Heart left ventricle (tissue), 16 donors: ENCODE data around the gene GNA14. TPM values are rescaled to one million over a fixed set of nuclear protein-coding genes. Genes with fewer than 3 reads are reported as not detected.
A peak's percentile ranks its signal among the peaks of the same experiment; 100 is the strongest.

Experiments used
- ATAC-seq, 4 donors: fragments of 200-7000 bp; cut with Tn5 transposase; one replicate each; pipeline ENCODE4 v1.9.1; 2020 to 2022; ENCODE audit warnings: moderate library complexity in 4 of 4, mild to moderate bottlenecking in 3 of 4, moderate number of reproducible peaks in 1 of 4
- DNase-seq, 5 donors: peaks; one replicate each; pipeline ENCODE4 v3.0.0-alpha.2; 2020
- H3K27ac ChIP-seq, 12 donors: fragments of 200-600 bp; sonication (generic) in 4 of 12; one replicate each; pipeline versions ENCODE4 v1.5.0 to v1.8.0; 2016 to 2022; ENCODE audit warnings: mild to moderate bottlenecking in 2 of 12
- H3K27me3 ChIP-seq, 9 donors: fragments of 200-600 bp; sonication (generic) in 2 of 9; one replicate each; pipeline versions ENCODE4 v1.5.1 to v1.8.0; 2016 to 2022; ENCODE audit warnings: mild to moderate bottlenecking in 3 of 9
- H3K36me3 ChIP-seq, 9 donors: fragments of 200-600 bp; sonication (generic) in 2 of 9; one replicate each; pipeline versions ENCODE4 v1.5.0 to v1.8.0; 2018 to 2022; ENCODE audit warnings: mild to moderate bottlenecking in 2 of 9
- H3K4me1 ChIP-seq, 12 donors: fragments of 200-600 bp; sonication (generic) in 4 of 12; one replicate each; pipeline versions ENCODE4 v1.5.0 to v1.8.0; 2016 to 2022; ENCODE audit warnings: mild to moderate bottlenecking in 3 of 12
- H3K4me3 ChIP-seq, 12 donors: fragments of 200-600 bp; sonication (generic) in 4 of 12; one replicate each; pipeline versions ENCODE4 v1.5.0 to v1.8.0; 2017 to 2022; ENCODE audit warnings: mild to moderate bottlenecking in 9 of 12, moderate library complexity in 4 of 12
- H3K9me3 ChIP-seq, 12 donors: fragments of 200-600 bp; sonication (generic) in 4 of 12; one replicate each; pipeline versions ENCODE4 v1.5.0 to v1.8.0; 2016 to 2022; ENCODE audit warnings: mild to moderate bottlenecking in 1 of 12
- POLR2A ChIP-seq, 2 donors: fragments of 450-650 bp; IDR thresholded peaks; one replicate each; pipeline ENCODE4 v1.6.1; 2017; ENCODE audit warnings: antibody characterized with exemption in 2 of 2, mild to moderate bottlenecking in 2 of 2, moderate library complexity in 2 of 2
- WGBS, 4 donors: extraction: QIAGEN DNeasy Blood & Tissue Kit in 2 of 4; methylation state at CpG; one replicate each; pipeline versions ENCODE4 v1.1.5 to v1.1.7; 2013 to 2018; 5-methylcytosine and 5-hydroxymethylcytosine counted together
- intact Hi-C, 10 donors: fragments of 100-400 bp; cut with DNase I; formaldehyde crosslinking; loops; one replicate each; pipeline versions ENCODE4 v1.11.1 to v1.14.2; 2022
- polyA plus RNA-seq, 2 donors: library from polyadenylated mRNA; stranded (reverse); fragments of 200-250 nt; gene quantifications; one replicate each; pipeline ENCODE4 v1.2.3, GENCODE V29; 2013
- total RNA-seq, 9 donors: library from RNA; depleted of rRNA in 2 of 9; stranded (reverse); fragments of >200 nt in 2 of 9; fragmentation: NEBNext Ultra II Directional in 3 of 9; extraction: Animal tissue kit (Norgen Biotek cat#: 25700) in 3 of 9; gene quantifications; one replicate each; pipeline versions ENCODE4 v1.1.0 to v1.2.4, GENCODE V29; 2016 to 2023
- TF ChIP-seq, protein P1 (sequence below), 12 donors: fragments of 200-600 bp; sonication (generic) in 4 of 12; IDR thresholded peaks; one replicate each; pipeline versions ENCODE4 v1.5.0 to v1.8.0; 2018 to 2022; ENCODE audit warnings: antibody characterized with exemption in 12 of 12, mild to moderate bottlenecking in 5 of 12
- donor health status: ischemic (EF 13 %, LVEDD 7.1; RV severe dilation, severe dysfunction).
- donor health status: healthy with polysubstance abuse.
- donor health status: DM: no; HTN: yes; CAD: no.
- donor health status: DM: no; HTN: no; CAD: no.
- donor health status: ischemic (EF 25% LVEDD 6.9; RV normal size, moderate dysfunction).
- donor health status: ischemic (EF 25% LVEDD 5.7; RV mildly dilated, moderate dysfunction).
- donor health status: healthy.
- donor health status: DM: yes; HTN: yes; CAD: no.
- donor health status: ischemic (EF 35%, LVEDD 5.7; RV mildly dilated, moderate dysfunction).
- donor health status: nonischemic (EF 11% LVEDD 7.7; RV severe dilation, severe dysfunction).
- donor health status: DM: yes; HTN: yes; CAD: no.
- donor health status: PGD.
- donor health status: ischemic (EF 29% LVEDD 5.4; RV normal size, mild dysfunction).
- donor health status: nonischemic (EF 23%, LVEDD 6.1; RV moderate dilation, normal function).

The GNA14 gene
- total and polyA plus RNA-seq, 11 donors = 0.38 to 6.5 (median 1.3) TPM

DNA sequence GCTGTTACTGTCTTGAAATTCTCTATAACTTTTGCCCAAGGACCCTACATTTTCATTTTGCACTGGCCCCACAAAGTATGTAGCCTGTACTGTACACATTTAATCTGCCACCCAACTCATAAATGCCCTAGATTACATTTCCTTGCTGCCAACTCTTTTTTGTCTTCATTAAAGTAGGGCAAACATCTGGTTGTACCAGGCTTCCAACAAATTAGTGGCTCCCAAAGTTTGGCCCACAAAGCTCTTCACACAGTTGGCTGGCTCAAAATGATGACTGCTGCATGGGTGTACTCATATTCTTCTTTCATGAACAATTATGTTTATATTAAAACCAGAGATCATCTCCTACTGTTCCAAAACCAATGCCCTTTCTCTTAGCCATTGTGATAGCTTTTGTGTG lies 45.3 kb downstream of the GNA14 start:
- DNase-seq (no peak), ATAC-seq (no peak)
- no peaks in the 10 kb centered on the region for H3K36me3 ChIP-seq
- no peak overlapping the region for H3K27ac ChIP-seq
- peaks cover 0 to 3% (median 0%) of the 10 kb centered on the region in 12 donors for H3K9me3 ChIP-seq
- peaks cover 0 to 36% (median 11%) of the 10 kb centered on the region in 12 donors for H3K4me1 ChIP-seq
- TF ChIP-seq POLR2A (IDR thresholded peaks at IDR 0.05) = no peak
- TF ChIP-seq, protein P1, sequence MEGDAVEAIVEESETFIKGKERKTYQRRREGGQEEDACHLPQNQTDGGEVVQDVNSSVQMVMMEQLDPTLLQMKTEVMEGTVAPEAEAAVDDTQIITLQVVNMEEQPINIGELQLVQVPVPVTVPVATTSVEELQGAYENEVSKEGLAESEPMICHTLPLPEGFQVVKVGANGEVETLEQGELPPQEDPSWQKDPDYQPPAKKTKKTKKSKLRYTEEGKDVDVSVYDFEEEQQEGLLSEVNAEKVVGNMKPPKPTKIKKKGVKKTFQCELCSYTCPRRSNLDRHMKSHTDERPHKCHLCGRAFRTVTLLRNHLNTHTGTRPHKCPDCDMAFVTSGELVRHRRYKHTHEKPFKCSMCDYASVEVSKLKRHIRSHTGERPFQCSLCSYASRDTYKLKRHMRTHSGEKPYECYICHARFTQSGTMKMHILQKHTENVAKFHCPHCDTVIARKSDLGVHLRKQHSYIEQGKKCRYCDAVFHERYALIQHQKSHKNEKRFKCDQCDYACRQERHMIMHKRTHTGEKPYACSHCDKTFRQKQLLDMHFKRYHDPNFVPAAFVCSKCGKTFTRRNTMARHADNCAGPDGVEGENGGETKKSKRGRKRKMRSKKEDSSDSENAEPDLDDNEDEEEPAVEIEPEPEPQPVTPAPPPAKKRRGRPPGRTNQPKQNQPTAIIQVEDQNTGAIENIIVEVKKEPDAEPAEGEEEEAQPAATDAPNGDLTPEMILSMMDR (IDR thresholded peaks at IDR 0.05) = no peak
- no peaks in the 10 kb centered on the region for H3K27me3 ChIP-seq
- intact Hi-C loops = loop anchor here in 1 of 10 donors (5.0 kb wide), 1 partner anchor 44 kb away; the partner anchor contains the start of gene GNA14
- H3K4me3 ChIP-seq = no peak overlapping the region

DNA sequence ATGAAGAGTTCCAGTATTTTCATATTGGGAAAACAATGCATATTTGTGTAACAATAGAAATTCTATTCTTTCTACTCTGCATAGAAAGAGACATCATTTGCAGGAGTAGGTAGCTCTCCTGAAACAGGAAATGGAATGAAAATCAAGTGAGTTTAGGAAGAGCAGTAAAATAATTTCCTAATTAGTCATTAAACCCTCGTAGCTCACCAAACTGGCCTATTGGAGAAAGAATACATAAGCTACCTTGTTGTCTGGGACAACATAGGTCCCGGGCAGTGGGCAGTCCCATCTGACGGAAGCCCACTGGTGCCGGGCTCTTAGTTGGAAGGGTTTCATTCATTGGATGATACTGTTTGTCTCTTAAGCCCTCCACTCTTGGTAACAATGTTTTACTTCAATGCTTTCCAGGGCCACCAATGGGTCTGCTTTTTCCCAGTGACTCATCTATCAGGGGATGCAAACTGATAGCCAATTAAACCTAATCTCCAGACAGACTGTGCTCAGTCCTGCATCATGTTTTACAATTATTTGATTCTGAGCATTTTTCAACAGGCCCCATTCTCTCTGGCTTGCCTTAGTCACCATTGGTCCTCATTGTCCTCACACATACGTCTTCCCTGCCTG lies 46.5 kb downstream of the GNA14 start:
- H3K4me1 ChIP-seq = peaks cover 0 to 44% (median 19%) of the 10 kb centered on the region in 12 donors
- intact Hi-C loops = loop anchor here in 1 of 10 donors (5.0 kb wide), 1 partner anchor 46 kb away; the partner anchor contains the start of gene GNA14
- H3K9me3 ChIP-seq = no peaks in the 10 kb centered on the region
- DNase-seq (no peak), ATAC-seq (no peak)
- no peak overlapping the region for H3K27ac ChIP-seq
- TF ChIP-seq POLR2A (IDR thresholded peaks at IDR 0.05) = no peak
- TF ChIP-seq, protein P1 (IDR thresholded peaks at IDR 0.05) = no peak
- WGBS, 4 donors = 81 to 90% (median 87%) methylated on average over 5 of the region's 5 CpGs
- no peaks in the 10 kb centered on the region for H3K27me3 ChIP-seq
- no peaks in the 10 kb centered on the region for H3K36me3 ChIP-seq
- H3K4me3 ChIP-seq = no peak overlapping the region

DNA sequence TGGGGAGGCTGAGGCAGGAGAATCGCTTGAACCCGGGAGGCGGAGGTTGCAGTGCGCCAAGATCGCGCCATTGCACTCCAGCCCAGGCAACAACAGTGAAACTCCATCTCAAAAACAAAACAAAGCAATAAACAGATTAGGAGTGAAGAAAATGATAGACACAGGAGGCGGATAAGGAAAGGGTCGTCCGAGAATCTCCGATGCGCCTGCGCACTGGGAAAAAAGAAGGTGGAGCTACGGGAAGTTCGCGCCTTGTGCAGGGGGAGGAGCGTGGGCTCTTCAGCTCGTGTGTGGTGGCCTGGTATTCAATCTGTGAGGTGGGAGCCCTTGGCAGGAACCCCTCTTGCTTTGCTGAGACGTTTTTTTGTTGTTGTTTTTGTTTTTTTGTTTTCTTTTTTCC lies 47.3 kb downstream of the GNA14 start:
- TF ChIP-seq, protein P1 (IDR thresholded peaks at IDR 0.05) = no peak
- TF ChIP-seq POLR2A (IDR thresholded peaks at IDR 0.05) = no peak
- DNase-seq (no peak), ATAC-seq (no peak)
- intact Hi-C loops = loop anchor here in 1 of 10 donors (5.0 kb wide), 1 partner anchor 46 kb away; the partner anchor contains the start of gene GNA14
- Histone ChIP-seq H3K36me3 (no peaks in the 10 kb centered on the region), H3K27ac (no peak overlapping the region), H3K4me3 (no peak overlapping the region), H3K27me3 (no peaks in the 10 kb centered on the region), H3K9me3 (no peaks in the 10 kb centered on the region), H3K4me1 (peaks cover 0 to 44% (median 24%) of the 10 kb centered on the region in 12 donors)
- 86 to 93% (median 89%) methylated on average over 18 of the region's 18 CpGs for WGBS, 4 donors

DNA sequence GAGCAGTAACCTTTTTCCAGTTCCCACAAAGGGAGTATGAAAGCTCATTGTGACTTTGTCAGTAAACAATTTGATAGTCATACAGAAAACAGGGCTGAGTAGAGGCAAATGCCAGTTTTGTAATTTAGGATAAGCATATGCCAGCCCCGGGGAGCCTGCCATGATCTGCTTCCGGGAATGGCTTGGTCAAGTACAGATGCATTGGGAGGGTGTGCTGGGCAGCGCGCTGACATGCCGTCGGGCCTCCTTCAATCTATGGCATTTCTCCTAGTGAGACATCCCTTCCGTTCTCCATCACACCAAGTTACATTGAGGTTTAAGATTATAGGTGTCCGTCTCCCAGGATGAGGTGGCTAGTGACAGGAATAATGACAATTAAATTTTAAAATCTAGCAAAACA lies 48.6 kb downstream of the GNA14 start:
- intact Hi-C loops = loop anchor here in 3 of 10 donors (2.0 to 5.0 kb wide), 4 partner anchors 48 to 87 kb away; partner anchors contain the start of gene GNA14 (in 1 of the 3)
- Histone ChIP-seq H3K4me3 (no peak overlapping the region), H3K27me3 (no peaks in the 10 kb centered on the region), H3K27ac (peak overlapping the region in 8 of 12 donors; percentile 0 to 80 (median 57)), H3K9me3 (no peaks in the 10 kb centered on the region), H3K4me1 (peaks cover 0 to 49% (median 32%) of the 10 kb centered on the region in 12 donors), H3K36me3 (no peaks in the 10 kb centered on the region)
- DNase-seq (no peak), ATAC-seq (no peak)
- TF ChIP-seq, protein P1 (IDR thresholded peaks at IDR 0.05) = no peak
- TF ChIP-seq POLR2A (IDR thresholded peaks at IDR 0.05) = no peak
- WGBS, 4 donors = 78 to 88% (median 87%) methylated on average over 8 of the region's 8 CpGs
